ENCODE measurements around the gene ATXN1L.
"Not testable (repeated sequence)": the region's sequence is repeated elsewhere in the genome, so short reads cannot be mapped to it uniquely, and the experiment has no call there.

Gene ATXN1L

DNA sequence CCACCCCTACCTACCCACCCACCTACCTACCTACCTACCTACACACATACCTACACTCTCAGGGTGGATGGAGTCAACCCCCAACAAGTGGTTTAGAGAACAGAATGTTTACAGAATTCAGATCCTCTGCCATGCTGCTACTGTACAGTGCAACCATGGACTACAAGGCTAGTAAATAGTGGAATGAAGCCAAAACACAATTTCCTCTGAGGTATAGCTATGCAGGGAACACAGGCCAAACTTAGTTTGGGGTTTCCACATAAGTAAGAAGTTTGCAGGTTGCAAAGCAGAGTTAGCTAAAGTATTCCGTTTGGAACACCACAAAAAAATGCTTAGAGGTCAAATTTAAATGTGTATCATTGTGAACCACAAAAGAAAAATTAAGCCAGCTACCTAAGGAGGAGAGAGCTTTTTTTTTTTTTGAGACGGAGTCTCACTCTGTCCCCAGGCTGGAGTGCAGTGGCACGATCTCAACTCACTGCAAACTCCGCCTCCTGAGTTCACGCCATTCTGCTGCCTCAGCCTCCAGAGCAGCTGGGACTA lies 34.4 kb upstream of the ATXN1L start:
- Histone ChIP-seq H3F3A (ENCODE audit: control insufficient read depth, insufficient read depth) (no peaks in the 10 kb centered on the region), H3K27me3 (ENCODE audit: control insufficient read depth, low read length) (no peaks in the 10 kb centered on the region), H3K9me2 (replicated peaks; ENCODE audit: control insufficient read depth, low read length) (no peaks in the 10 kb centered on the region), H3K36me3 (ENCODE audit: control insufficient read depth, low read length) (peaks cover 16% of the 10 kb centered on the region), H3K27ac (ENCODE audit: low read depth, low read length) (no peak overlapping the region), H3K4me3 (ENCODE audit: low read length) (no peak overlapping the region), H3K9me3 (ENCODE audit: control insufficient read depth, insufficient read depth, low read length) (no peaks in the 10 kb centered on the region), H3K4me1 (ENCODE audit: control insufficient read depth, low read length) (peaks cover 23% of the 10 kb centered on the region), H3K4me2 (ENCODE audit: low read length) (no peak overlapping the region), H4K20me1 (ENCODE audit: control insufficient read depth, insufficient read depth, low read depth, low read length) (peaks cover 4% of the 10 kb centered on the region; the same call in 1 of the 2 replicates), H3K79me2 (ENCODE audit: control insufficient read depth, low read length) (peaks cover 25% of the 10 kb centered on the region)
- no peak for TF ChIP-seq EZH2phosphoT487 (IDR thresholded peaks at IDR 0.05; ENCODE audit: borderline replicate concordance, low read length)
- TF ChIP-seq, protein P1, sequence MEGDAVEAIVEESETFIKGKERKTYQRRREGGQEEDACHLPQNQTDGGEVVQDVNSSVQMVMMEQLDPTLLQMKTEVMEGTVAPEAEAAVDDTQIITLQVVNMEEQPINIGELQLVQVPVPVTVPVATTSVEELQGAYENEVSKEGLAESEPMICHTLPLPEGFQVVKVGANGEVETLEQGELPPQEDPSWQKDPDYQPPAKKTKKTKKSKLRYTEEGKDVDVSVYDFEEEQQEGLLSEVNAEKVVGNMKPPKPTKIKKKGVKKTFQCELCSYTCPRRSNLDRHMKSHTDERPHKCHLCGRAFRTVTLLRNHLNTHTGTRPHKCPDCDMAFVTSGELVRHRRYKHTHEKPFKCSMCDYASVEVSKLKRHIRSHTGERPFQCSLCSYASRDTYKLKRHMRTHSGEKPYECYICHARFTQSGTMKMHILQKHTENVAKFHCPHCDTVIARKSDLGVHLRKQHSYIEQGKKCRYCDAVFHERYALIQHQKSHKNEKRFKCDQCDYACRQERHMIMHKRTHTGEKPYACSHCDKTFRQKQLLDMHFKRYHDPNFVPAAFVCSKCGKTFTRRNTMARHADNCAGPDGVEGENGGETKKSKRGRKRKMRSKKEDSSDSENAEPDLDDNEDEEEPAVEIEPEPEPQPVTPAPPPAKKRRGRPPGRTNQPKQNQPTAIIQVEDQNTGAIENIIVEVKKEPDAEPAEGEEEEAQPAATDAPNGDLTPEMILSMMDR (IDR thresholded peaks at IDR 0.05; ENCODE audit: low read depth, low read length, poor library complexity, severe bottlenecking), result no peak

DNA sequence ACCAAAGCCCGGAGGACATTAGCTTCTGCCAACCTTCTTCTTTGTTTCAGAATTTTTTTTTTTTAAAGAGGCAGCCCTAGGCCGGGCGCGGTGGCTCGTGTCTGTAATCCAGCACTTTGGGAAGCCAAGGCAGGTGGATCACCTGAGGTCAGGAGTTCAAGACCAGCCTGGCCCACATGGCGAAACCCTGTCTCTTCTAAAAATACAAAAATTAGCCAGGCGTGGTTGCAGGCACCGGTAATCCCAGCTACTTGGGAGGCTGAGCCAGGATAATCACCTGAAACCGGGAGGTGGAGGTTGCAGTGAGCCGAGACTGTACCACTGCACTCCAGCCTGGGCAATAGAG lies 28.6 kb upstream of the ATXN1L start:
- not testable (repeated sequence) for H3F3A ChIP-seq (ENCODE audit: control insufficient read depth, insufficient read depth); H3K27me3 ChIP-seq (ENCODE audit: control insufficient read depth, low read length); H3K9me3 ChIP-seq (ENCODE audit: control insufficient read depth, insufficient read depth, low read length); H3K36me3 ChIP-seq (ENCODE audit: control insufficient read depth, low read length); H3K9me2 ChIP-seq (replicated peaks; ENCODE audit: control insufficient read depth, low read length); H4K20me1 ChIP-seq (ENCODE audit: control insufficient read depth, insufficient read depth, low read depth, low read length); H3K79me2 ChIP-seq (ENCODE audit: control insufficient read depth, low read length)
- H3K27ac ChIP-seq (ENCODE audit: low read depth, low read length), result peak overlapping the region; percentile 24; the same call in 1 of the 2 replicates
- H3K4me2 ChIP-seq (ENCODE audit: low read length), result peak overlapping the region; percentile 53
- H3K4me1 ChIP-seq (ENCODE audit: control insufficient read depth, low read length), result peaks cover 29% of the 10 kb centered on the region
- peak overlapping the region; percentile 20; the same call in 1 of the 2 replicates for H3K4me3 ChIP-seq (ENCODE audit: low read length)

GRCh38 chr16:71826533-71827017 lies 19.2 kb upstream of the ATXN1L start:
- TF ChIP-seq EZH2phosphoT487 (IDR thresholded peaks at IDR 0.05; ENCODE audit: borderline replicate concordance, low read length), result no peak
- TF ChIP-seq, protein P1 (IDR thresholded peaks at IDR 0.05; ENCODE audit: low read depth, low read length, poor library complexity, severe bottlenecking), result no peak
- no peaks in the 10 kb centered on the region for H4K20me1 ChIP-seq (ENCODE audit: control insufficient read depth, insufficient read depth, low read depth, low read length)
- no peak overlapping the region for H3K27ac ChIP-seq (ENCODE audit: low read depth, low read length)
- H3K36me3 ChIP-seq (ENCODE audit: control insufficient read depth, low read length), result no peaks in the 10 kb centered on the region
- H3K79me2 ChIP-seq (ENCODE audit: control insufficient read depth, low read length), result no peaks in the 10 kb centered on the region
- no peaks in the 10 kb centered on the region for H3K9me2 ChIP-seq (replicated peaks; ENCODE audit: control insufficient read depth, low read length)
- H3K9me3 ChIP-seq (ENCODE audit: control insufficient read depth, insufficient read depth, low read length), result no peaks in the 10 kb centered on the region
- no peaks in the 10 kb centered on the region for H3F3A ChIP-seq (ENCODE audit: control insufficient read depth, insufficient read depth)
- no peak overlapping the region for H3K4me2 ChIP-seq (ENCODE audit: low read length)
- H3K4me1 ChIP-seq (ENCODE audit: control insufficient read depth, low read length), result no peaks in the 10 kb centered on the region
- H3K27me3 ChIP-seq (ENCODE audit: control insufficient read depth, low read length), result peaks cover 3% of the 10 kb centered on the region; the same call in 1 of the 2 replicates
- H3K4me3 ChIP-seq (ENCODE audit: low read length), result no peak overlapping the region

DNA sequence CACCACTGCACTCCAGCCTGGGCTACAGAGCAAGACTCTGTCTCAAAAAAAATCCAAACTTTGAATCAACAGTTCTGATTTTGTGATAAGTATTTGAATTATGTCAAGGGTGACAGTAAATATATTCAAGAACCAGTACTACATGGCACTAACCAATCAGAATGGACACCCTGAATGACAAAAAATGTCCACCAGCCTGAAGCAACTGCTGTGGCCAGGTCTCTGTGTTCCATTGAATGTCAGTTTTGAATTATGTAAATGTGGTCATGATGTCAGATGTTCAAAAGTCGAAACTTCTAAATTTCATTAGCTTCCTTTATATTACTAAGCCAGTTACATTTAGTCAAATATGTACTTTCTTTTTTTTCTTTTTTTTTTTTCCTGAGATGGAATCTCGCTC lies 15.4 kb upstream of the ATXN1L start:
- Histone ChIP-seq H3K4me1 (ENCODE audit: control insufficient read depth, low read length) (no peaks in the 10 kb centered on the region), H3K27me3 (ENCODE audit: control insufficient read depth, low read length) (peaks cover 3% of the 10 kb centered on the region; the same call in 1 of the 2 replicates), H3K4me3 (ENCODE audit: low read length) (no peak overlapping the region), H3F3A (ENCODE audit: control insufficient read depth, insufficient read depth) (no peaks in the 10 kb centered on the region), H3K4me2 (ENCODE audit: low read length) (no peak overlapping the region), H3K79me2 (ENCODE audit: control insufficient read depth, low read length) (no peaks in the 10 kb centered on the region), H3K9me2 (replicated peaks; ENCODE audit: control insufficient read depth, low read length) (no peaks in the 10 kb centered on the region), H3K36me3 (ENCODE audit: control insufficient read depth, low read length) (no peaks in the 10 kb centered on the region), H3K9me3 (ENCODE audit: control insufficient read depth, insufficient read depth, low read length) (no peaks in the 10 kb centered on the region), H4K20me1 (ENCODE audit: control insufficient read depth, insufficient read depth, low read depth, low read length) (no peaks in the 10 kb centered on the region), H3K27ac (ENCODE audit: low read depth, low read length) (no peak overlapping the region)
- TF ChIP-seq, protein P1 (IDR thresholded peaks at IDR 0.05; ENCODE audit: low read depth, low read length, poor library complexity, severe bottlenecking), result no peak
- no peak for TF ChIP-seq EZH2phosphoT487 (IDR thresholded peaks at IDR 0.05; ENCODE audit: borderline replicate concordance, low read length)

DNA sequence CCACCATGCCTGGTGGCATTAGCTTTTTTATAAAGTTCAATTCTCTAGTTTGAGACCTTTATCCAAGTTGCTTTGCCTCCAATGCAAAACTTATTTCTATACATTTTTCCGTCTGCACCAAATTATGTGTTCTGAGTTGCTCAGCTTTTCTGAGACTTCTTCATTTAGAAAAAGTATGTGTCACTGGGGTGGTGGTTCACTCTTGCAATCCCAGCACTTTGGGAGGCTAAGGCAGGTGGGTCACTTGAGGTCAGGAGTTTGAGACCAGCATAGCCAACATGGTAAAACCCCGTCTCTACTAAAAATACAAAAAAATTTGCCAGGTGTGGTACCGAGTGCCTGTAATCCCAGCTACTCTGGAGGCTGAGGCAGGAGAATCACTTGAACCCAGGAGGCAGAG lies 14.1 kb upstream of the ATXN1L start:
- not testable (repeated sequence) for H3K27ac ChIP-seq (ENCODE audit: low read depth, low read length); H3K4me3 ChIP-seq (ENCODE audit: low read length); H3K36me3 ChIP-seq (ENCODE audit: control insufficient read depth, low read length); H3F3A ChIP-seq (ENCODE audit: control insufficient read depth, insufficient read depth); H3K9me3 ChIP-seq (ENCODE audit: control insufficient read depth, insufficient read depth, low read length); H3K79me2 ChIP-seq (ENCODE audit: control insufficient read depth, low read length); H3K9me2 ChIP-seq (replicated peaks; ENCODE audit: control insufficient read depth, low read length); H3K27me3 ChIP-seq (ENCODE audit: control insufficient read depth, low read length); H4K20me1 ChIP-seq (ENCODE audit: control insufficient read depth, insufficient read depth, low read depth, low read length); H3K4me2 ChIP-seq (ENCODE audit: low read length); H3K4me1 ChIP-seq (ENCODE audit: control insufficient read depth, low read length)

GRCh38 chr16:71832112-71832511 lies 13.7 kb upstream of the ATXN1L start:
- not testable (repeated sequence) for H3F3A ChIP-seq (ENCODE audit: control insufficient read depth, insufficient read depth); H3K4me1 ChIP-seq (ENCODE audit: control insufficient read depth, low read length); H3K27ac ChIP-seq (ENCODE audit: low read depth, low read length); H3K4me3 ChIP-seq (ENCODE audit: low read length); H3K9me2 ChIP-seq (replicated peaks; ENCODE audit: control insufficient read depth, low read length); H3K4me2 ChIP-seq (ENCODE audit: low read length); H3K79me2 ChIP-seq (ENCODE audit: control insufficient read depth, low read length); H3K36me3 ChIP-seq (ENCODE audit: control insufficient read depth, low read length); H4K20me1 ChIP-seq (ENCODE audit: control insufficient read depth, insufficient read depth, low read depth, low read length); H3K9me3 ChIP-seq (ENCODE audit: control insufficient read depth, insufficient read depth, low read length); H3K27me3 ChIP-seq (ENCODE audit: control insufficient read depth, low read length)
